ENCODE results near the gene HYAL4.

DNA sequence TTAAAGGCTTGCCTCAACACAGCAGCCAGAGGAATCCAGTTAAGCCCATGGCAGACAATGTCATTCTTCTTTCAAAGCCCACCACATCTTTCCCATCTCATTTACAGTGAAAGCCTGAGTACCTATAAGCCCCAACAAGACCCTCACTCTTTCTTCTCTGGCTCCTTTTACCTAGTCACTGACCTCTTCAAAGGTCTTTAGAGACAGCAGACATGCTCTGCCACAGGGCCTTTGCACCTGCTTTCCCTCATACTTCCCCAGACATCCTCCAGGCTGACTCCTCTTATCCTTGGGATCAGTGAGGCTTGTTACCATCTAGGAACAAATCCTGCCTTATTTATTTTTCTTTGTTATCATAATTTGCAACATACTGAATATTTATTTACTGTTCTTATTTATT is 17.8 kb downstream of the HYAL4 start:
- no peak for TF ChIP-seq POLR2A (IDR thresholded peaks at IDR 0.05)
- TF ChIP-seq, protein P1, sequence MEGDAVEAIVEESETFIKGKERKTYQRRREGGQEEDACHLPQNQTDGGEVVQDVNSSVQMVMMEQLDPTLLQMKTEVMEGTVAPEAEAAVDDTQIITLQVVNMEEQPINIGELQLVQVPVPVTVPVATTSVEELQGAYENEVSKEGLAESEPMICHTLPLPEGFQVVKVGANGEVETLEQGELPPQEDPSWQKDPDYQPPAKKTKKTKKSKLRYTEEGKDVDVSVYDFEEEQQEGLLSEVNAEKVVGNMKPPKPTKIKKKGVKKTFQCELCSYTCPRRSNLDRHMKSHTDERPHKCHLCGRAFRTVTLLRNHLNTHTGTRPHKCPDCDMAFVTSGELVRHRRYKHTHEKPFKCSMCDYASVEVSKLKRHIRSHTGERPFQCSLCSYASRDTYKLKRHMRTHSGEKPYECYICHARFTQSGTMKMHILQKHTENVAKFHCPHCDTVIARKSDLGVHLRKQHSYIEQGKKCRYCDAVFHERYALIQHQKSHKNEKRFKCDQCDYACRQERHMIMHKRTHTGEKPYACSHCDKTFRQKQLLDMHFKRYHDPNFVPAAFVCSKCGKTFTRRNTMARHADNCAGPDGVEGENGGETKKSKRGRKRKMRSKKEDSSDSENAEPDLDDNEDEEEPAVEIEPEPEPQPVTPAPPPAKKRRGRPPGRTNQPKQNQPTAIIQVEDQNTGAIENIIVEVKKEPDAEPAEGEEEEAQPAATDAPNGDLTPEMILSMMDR (IDR thresholded peaks at IDR 0.05): no peak

All from uterus (tissue), 2 donors.